Measurements from ENCODE around the gene INHBE.
A peak's percentile ranks its signal among the peaks of the same experiment; 100 is the strongest.
"Not testable (repeated sequence)": the region's sequence is repeated elsewhere in the genome, so short reads cannot be mapped to it uniquely, and the experiment has no call there.

The INHBE gene

GRCh38 chr12:57454566-57455373, at the start of gene INHBE:
Gene INHBE, plus strand, starts transcription at chr12:57455307. Its CDS starts 230 bp downstream, at chr12:57455537.
- DNase-seq (ENCODE audit: low read depth), result peak; percentile 56

- no peak for DNase-seq (ENCODE audit: low read depth)
Measured at GRCh38 chr12:57410534-57410933, 44.6 kb upstream of the INHBE start.

GRCh38 chr12:57414160-57414559, 40.9 kb upstream of the INHBE start:
- not testable (repeated sequence) for DNase-seq (ENCODE audit: low read depth)

GRCh38 chr12:57415088-57415487, 40.0 kb upstream of the INHBE start:
- no peak for DNase-seq (ENCODE audit: low read depth)

GRCh38 chr12:57416039-57416996, 38.8 kb upstream of the INHBE start:
- DNase-seq (ENCODE audit: low read depth), result peak; percentile 65

- no peak for DNase-seq (ENCODE audit: low read depth)
Measured at GRCh38 chr12:57418255-57418654, 36.9 kb upstream of the INHBE start.

GRCh38 chr12:57419495-57419894, 35.6 kb upstream of the INHBE start:
- no peak for DNase-seq (ENCODE audit: low read depth)

- DNase-seq (ENCODE audit: low read depth), result no peak
Measured at GRCh38 chr12:57420482-57420881, 34.6 kb upstream of the INHBE start.

GRCh38 chr12:57426948-57427347, 28.2 kb upstream of the INHBE start:
- not testable (repeated sequence) for DNase-seq (ENCODE audit: low read depth)

GRCh38 chr12:57428965-57429364, 26.1 kb upstream of the INHBE start:
- DNase-seq (ENCODE audit: low read depth), result no peak

- DNase-seq (ENCODE audit: low read depth), result peak; percentile 32
Measured at GRCh38 chr12:57429473-57430111, 25.5 kb upstream of the INHBE start.

GRCh38 chr12:57430112-57430930, 24.8 kb upstream of the INHBE start:
- no peak for DNase-seq (ENCODE audit: low read depth)

- peak; percentile 98 for DNase-seq (ENCODE audit: low read depth)
Measured at GRCh38 chr12:57430931-57431566, 24.1 kb upstream of the INHBE start, which contains the start of gene R3HDM2. Gene R3HDM2, minus strand, starts transcription at chr12:57431043. Its CDS starts 120,615 bp downstream, at chr12:57310428.

- DNase-seq (ENCODE audit: low read depth), result no peak
Measured at GRCh38 chr12:57431654-57432188, 23.4 kb upstream of the INHBE start.

GRCh38 chr12:57433370-57433769, 21.7 kb upstream of the INHBE start:
- no peak for DNase-seq (ENCODE audit: low read depth)

- no peak for DNase-seq (ENCODE audit: low read depth)
Measured at GRCh38 chr12:57434517-57435223, 20.4 kb upstream of the INHBE start, which contains the start of gene INHBC. Gene INHBC, plus strand, starts transcription at chr12:57434784. Its CDS starts 103 bp downstream, at chr12:57434887.

GRCh38 chr12:57435293-57435692, 19.8 kb upstream of the INHBE start:
- no peak for DNase-seq (ENCODE audit: low read depth)

- DNase-seq (ENCODE audit: low read depth), result no peak
Measured at GRCh38 chr12:57438400-57438799, 16.7 kb upstream of the INHBE start.

- DNase-seq (ENCODE audit: low read depth), result no peak
Measured at GRCh38 chr12:57439762-57440266, 15.3 kb upstream of the INHBE start.
